Stimulated activated CD8-positive, alpha-beta memory T cell treated with anti-CD3 and anti-CD28 coated beads, Interleukin-4, amount 100 ng/mL, for 24 hours (primary cell): ENCODE measurements around the gene DCAF4.

Experiments
- DNase-seq: peaks from one replicate; pipeline ENCODE4 v3.0.0-alpha.2; 2020; ENCODE audit warnings: low read depth

DCAF4 gene

GRCh38 chr14:72894623-72895378 is 31.5 kb upstream of the DCAF4 start:
- DNase-seq = no peak

DNA sequence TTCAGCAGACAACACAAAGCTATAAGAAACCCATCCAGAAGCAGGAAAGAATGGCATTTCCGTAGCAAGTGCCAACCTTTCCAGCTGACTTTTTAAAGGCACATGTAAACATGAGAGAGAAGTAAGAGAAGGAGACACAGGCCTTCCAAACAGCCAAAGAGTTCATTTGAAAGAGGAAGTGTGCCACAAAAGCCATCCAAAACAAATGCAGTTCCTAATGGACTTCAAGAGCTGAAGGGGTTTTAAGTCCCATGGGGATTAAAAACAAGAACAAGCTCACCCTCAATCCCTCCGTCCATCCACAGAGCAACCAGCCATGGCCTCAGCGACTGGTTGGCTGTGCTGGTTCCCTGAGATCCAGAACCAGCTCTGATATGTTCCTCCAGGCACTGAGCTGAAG is 27.8 kb upstream of the DCAF4 start:
- no peak for DNase-seq

DNA sequence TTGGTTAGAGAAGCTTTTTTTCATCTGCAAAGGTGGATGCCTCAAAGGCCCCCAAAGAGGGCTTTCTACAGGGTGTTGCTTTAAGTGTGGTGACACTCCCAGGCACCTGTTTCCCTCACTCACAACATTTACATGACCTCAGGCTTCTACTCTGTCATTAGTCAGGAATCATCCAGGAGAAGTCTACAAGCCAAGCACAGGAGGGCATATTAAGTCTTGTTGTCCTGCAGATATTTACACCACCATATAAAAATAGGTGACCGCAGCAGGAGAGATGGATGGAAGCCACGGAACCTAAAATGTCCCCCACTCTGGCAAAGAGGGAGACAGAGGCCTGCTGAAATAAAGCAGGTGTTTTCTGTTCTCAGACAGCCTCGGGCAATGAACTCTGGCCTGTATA is 24.9 kb upstream of the DCAF4 start:
- no peak for DNase-seq

DNA sequence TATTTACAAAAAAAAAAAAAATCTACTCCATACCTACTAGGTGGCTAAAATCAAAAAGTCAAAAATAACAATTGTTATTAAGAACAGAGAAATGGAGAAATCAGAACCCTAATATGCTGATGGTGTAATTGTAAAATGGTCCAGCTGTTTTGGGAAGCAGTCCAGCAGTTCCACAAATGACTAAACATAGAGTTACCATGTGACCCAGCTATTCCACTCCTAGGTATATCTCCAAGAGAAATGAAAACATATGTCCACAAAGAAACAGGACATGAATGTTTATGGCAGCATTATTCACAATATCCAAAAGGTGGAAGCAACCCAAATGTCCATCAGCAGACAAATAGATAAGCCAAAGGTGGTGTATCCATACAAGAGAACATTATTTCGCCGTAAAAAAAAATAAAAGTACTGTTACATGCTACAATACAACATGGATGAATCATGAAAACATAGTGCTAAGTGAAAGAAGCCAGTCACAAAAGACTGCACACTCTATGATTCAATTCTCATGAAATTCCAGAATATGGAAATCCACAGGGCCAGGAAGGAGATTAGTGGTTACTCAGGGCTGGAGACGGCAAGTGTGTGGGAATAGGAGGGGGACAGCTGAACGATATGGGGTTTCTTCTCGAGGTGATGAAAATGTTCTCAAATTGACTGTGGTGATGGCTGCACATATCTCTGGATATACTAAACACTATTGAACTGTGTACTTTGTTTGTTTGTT is 23.3 kb upstream of the DCAF4 start:
- no peak for DNase-seq

GRCh38 chr14:72903716-72904115 is 22.5 kb upstream of the DCAF4 start:
- no peak for DNase-seq

GRCh38 chr14:72904218-72904617 is 22.0 kb upstream of the DCAF4 start:
- DNase-seq = no peak

GRCh38 chr14:72904840-72905561 is 21.3 kb upstream of the DCAF4 start:
- DNase-seq = peak; percentile 34

GRCh38 chr14:72906316-72906715 is 19.9 kb upstream of the DCAF4 start:
- no peak for DNase-seq

DNA sequence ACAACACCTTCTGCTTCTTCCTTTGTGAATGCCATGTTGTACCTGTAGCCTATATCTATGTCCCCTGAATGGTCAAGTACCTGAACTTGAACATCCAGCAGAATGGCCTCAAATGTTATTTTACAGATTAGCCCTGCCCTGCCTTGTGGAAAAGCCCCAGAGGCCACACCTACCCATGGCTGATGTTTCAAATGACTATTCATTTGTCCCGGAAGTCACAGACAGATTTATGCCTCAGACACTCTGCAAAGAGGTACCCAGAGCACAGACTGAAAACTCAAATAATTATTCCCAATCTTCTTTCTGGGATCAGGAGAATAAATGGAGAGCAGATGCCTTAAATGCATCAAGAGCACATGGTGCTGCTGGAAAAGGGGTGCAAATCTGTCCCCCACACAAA is 19.4 kb upstream of the DCAF4 start:
- DNase-seq = no peak

DNA sequence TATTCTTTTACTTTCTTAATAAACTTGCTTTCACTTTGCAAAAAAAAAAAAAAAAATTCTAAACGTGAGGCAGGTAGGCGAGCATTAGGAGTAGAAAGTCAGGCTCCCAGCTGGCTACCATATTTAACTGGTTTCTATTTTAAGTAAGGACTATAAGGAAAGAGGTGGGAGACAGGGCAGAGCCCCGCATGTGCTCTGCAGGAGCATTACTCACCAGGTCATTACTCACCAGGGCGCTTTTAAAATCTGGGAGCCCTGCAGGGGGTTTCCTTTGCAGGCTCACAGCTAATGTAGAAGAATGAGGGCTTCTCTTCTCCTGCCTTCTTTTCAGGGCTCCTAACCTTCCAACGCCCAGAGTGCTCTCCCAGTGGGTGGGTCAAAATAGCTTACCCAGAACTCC is 18.4 kb upstream of the DCAF4 start:
- no peak for DNase-seq

- no peak for DNase-seq
Measured at GRCh38 chr14:72909163-72909562, 17.1 kb upstream of the DCAF4 start.

GRCh38 chr14:72913809-72914208 is 12.5 kb upstream of the DCAF4 start:
- DNase-seq = no peak

DNA sequence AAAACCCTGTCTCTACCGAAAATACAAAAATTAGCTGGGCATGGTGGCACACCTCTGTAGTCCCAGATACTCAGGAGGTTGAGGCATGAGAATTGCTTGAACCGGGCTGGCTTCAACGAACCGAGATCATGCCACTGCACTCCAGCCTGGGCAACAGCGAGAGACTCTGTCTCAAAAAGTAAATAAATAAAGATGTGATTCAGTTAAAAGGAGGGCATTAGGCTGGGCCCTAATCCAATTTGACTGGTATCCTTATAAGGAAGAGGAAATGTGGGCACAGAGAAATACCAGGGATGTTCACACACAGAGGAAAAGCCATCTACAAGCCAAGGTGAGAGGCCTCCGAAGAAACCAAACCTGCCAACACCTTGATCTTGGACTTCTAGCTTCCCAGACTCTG is 10.1 kb upstream of the DCAF4 start:
- no peak for DNase-seq

DNA sequence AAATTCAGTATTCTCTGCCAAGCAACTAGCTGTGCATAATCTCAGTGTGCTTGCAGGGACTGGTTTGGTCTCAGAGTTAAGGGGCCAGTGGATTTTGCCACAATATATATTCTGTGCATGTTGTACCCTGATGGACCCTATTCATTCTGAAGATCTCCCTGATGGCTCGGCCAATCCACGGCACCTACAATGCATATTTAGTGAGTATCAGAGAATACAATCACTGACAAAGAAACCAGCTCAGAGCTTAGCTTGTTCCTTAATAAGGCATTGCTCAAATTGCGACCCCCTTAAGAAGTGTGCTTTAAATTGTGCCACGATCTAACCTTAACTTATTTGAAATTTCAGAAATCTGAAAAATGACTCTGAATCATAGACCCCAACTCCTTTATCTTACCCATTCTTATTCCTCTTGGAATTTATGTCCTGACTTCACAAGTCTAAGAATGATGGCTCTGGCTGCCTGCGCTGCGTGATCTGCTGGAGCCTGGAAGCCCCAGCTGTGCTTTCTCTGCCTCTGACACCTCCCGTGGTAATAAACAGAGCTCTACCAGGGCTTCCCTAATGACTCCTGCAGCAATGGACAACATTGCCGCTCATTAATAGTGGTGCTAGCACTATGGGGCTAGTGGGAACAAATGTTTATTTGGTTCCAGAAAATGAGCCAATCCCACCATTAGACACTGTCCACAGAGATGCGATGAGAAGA is 9.0 kb upstream of the DCAF4 start:
- DNase-seq = no peak

DNA sequence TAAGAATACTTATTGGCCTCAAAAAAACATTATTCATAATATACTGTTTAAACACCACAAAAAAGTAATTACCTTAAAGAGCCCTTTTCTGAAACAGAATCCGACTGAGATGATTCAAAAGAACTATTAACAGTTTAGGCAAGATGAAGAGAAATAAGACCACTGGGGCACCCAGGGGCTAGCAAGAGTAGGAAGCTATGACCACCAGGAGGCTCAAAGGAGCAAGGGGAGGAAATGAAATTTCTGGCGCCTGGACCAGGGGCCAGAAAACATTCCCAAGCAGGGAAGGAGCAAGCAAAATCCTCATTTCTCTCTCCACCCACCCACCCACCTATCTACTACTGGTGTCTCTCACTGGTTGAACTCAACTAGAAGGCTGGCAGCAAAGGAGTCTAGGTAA is 6.3 kb upstream of the DCAF4 start:
- no peak for DNase-seq

DNA sequence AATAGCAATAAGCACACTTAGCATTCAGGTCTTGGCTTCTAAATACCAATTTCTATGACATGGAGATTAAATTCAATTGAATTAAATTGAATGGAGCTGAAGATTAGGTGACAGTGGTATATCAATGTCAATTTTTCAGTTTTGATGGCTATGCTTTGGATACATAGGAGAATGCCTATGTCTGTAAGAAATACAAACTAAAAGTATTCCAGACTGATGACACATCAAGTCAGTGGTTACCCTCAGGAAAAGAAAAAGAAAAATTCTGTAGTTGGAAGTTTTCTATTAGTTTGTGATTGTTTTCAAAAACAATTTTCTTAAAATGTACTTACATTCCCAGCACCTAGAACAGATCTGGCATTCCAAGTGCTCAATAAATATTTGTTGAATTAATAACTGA is 4.9 kb upstream of the DCAF4 start:
- DNase-seq = no peak

GRCh38 chr14:72924337-72924736 is 1.9 kb upstream of the DCAF4 start:
- DNase-seq = no peak

DNA sequence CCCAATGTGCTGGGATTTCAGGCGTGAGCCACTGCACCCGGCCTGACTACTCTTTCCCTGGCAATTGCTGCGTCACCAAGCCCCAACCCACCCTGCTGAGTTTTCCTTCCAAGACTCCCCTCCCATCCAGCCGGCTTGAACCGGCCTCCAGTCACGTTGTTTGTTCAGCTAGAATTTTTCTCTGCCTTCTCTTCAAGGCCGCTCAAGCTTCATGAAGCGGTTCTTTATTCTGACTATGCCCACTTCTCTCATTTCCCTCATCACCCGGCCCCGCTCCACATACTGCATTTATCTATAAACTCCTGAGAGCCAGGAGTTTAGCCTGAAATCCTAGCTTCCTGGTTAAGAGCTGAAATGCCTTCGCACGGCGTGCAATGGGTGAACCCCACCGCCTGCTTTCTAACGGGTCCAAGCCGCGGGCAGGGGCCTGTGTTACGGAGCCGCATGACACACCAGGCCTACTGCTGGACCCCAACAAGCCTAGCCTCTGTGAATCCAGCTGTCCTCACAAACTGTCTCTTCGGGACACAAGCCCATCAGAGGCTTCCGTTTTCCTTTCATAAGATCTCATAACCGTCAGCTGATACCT is 999 bp upstream of the DCAF4 start:
- no peak for DNase-seq

DNA sequence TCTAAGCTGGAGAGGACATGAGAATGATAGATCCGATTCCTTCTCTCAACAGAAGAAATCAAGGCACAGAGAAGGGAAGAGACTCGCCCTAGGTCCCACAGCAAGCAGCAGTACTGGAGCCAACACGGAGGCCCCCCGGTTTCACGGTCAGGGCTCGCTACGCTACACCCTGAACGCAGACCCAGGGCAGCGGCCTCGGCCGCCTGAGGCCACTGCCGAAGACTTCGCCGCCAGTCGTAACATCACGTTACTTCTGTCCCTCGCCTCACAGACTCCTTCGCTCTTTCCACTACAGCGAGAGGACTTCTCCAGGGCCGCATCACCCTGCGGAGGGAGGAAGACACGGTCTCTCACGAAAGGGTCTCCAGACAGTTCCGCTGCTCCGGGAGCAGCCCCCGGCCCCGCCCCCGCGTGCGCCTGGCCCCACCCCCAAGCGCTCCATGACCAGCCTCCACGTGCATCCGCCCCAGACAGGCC is 411 bp upstream of the DCAF4 start:
- no peak for DNase-seq

DNA sequence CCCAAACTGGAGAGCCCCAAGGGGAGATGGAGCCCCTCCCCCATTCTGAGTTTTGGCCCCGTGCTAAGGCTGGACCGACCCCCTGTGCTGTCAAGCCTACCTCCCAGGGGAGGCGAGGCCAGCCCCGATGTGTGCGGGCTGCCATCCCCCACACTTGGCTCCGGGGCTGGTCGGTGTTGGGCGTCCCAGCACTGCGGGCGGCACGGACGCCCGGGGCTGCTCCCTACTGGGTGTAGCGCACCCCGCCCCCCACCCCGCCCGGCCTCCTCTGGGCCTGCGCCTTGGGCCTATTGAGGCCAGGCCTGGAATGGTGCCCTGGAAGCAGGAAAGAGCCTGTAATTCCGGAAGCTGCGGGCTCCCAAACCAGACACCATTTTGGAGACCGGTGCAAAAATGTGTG is 2.6 kb downstream of the DCAF4 start:
- DNase-seq = no peak

DNA sequence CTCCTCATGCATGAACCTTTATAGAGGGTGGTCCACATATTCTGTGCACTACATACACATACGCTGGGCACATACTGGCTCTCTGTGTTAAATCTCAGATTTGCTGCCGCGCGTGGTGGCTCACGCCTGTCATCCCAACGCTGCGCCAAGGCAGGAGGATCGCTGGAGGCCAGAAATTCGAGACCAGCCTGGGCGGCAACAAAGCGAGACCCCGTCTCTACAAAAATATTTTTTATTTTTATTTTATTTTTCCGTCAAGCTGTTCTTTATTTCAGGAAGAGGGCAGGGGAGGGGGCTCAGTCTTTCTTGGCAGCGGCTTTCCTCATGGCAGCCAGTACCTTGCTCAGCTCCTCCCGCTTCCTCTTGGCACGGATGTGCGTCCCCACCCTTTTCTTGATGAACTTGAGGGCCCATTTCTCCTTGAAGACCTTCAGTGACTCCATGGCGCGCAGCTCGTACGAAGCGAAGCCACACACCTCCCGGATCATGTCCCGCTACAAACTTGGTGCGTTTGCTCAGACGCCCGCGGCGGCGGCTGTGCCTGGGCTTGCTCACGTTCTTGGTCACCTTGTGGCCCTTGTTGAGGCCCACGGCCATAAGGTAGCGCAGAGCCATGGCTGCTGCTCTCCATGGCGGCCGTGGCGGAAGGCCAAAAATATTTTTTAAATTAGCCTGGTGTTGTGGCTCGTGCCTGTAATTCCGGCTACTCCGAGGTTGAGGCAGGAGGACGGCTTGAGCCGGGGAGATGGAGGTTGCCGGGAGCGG is 3.2 kb downstream of the DCAF4 start:
- no peak for DNase-seq
